Measurements from ENCODE around the gene CDC37.
"Not testable (repeated sequence)": the region's sequence is repeated elsewhere in the genome, so short reads cannot be mapped to it uniquely, and the experiment has no call there.

- not testable (repeated sequence) for TF ChIP-seq YY1 (IDR thresholded peaks at IDR 0.05; ENCODE audit: insufficient read depth, insufficient read length); ZNF274 (IDR thresholded peaks at IDR 0.05; ENCODE audit: low read depth, low read length)
Measured at GRCh38 chr19:10366950-10367512, 36.3 kb downstream of the CDC37 start.

Data from NT2/D1 (cell line).